D721Med (cell line): ENCODE data around the gene GNG7.

Source experiments
- DNase-seq: peaks from one replicate; pipeline ENCODE4 v3.0.0; 2011; ENCODE audit warnings: low spot score; ENCODE audit not compliant: insufficient read length
- FAIRE-seq: peaks from 2 replicates; lab custom pipeline; 2011; peaks lifted over from hg19 to GRCh38; lab: Jason Lieb, UNC
- CTCF ChIP-seq: IDR thresholded peaks from 2 replicates; pipeline ENCODE4 v1.5.1; 2012; ENCODE audit warnings: mild to moderate bottlenecking, control low read depth; ENCODE audit not compliant: insufficient read depth; ENCODE audit errors: missing control alignments

The GNG7 gene

DNA sequence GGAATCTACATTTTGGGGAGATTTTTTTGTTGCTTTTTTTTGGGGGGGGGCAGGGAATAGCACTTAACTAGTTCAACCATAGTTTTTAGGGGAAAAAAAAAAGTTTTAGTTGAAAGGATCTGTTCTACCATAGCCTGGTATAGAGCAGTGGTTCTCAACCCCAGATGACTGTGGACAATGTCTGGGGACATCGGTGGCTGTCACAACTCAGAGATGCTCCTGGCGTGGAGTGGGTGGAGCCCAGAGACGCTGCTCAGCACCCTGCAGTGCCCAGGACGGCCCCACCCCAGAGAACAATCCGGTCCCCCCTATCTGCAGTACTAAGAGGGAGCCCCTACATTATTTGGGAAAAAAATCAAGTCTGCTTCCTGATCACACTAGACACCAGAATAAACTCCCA lies 8.3 kb downstream of the GNG7 start:
- DNase-seq (no peak), FAIRE-seq (no peak)
- TF ChIP-seq CTCF: no peak

DNA sequence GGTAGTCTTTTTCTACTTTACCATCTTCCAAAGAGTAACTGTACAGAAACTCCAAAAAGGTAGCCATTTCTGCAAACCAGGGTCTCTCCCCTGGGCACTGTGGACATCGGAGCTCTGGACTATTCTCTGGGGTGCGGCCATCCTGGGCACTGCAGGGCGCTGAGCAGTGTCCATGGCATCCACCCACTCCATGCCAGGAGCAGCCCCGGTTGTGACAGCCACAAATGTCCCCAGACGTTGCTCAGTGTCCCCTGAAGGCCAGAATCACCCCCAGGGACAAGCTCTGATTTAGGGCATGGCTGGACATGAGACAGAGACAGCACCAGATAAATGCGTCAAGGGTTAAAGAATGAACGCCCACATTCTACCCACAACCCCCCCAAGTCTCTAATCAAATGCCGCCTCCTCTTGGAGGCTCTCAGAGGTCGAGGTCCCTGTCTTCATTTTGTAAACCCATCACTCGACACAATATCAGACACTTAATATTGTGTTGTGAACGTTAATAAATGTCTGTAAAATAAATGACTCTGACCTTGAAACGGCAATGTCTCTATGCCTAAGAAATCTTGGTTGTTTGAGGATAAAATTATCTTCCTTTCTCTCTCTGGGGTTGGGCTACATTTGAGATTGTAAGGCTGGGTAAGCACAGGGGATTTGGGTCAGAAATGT lies 8.9 kb downstream of the GNG7 start:
- no peak for FAIRE-seq

DNA sequence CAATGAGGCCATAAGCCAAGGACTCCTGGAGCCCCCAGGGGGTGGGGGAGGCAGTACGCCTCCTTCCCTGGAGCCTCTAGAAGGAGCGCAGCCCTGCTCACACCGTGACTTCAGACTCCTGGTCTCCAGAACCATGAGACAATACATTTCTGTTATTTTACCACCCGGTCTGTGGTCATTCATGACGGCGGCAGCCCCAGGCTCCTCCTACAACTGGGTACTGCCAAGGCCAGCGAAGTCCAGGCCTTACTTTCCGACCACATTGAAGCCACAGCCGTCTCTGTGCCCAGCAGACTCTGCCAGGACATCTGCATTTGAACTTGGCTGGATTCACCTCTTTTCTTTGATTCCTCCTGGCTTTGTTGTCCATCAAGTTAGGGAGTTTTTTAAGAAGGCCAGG lies 10.5 kb downstream of the GNG7 start:
- TF ChIP-seq CTCF: no peak
- DNase-seq: no peak
- FAIRE-seq: no peak

More for the DNA sequence above, 8.9 kb downstream of the GNG7 start:
- no peak for TF ChIP-seq CTCF
- no peak for DNase-seq

- DNase-seq (no peak), FAIRE-seq (no peak)
- TF ChIP-seq CTCF: no peak
Observed at GRCh38 chr19:2690856-2691255, 11.6 kb downstream of the GNG7 start.

DNA sequence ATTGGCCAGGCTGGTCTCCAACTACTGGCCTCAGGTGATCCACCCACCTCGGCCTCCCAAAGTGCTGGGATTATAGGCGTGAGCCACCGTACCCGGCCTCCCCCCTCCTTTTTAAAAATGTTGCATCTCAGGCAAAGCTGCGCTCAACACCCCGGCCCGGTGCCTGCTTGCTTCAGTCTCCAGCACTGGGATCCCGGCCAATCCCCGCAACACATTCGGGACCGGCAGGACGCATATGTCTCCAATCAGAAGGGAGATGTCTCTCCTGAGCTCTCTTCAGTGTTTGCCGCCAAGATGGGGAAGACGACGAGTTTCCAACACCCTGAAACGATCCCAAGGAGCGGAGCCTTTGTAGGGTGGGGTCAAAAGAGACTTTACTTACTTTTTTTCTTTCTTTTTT lies 16.1 kb downstream of the GNG7 start:
- DNase-seq: no peak

GRCh38 chr19:2685204-2685704 lies 17.2 kb downstream of the GNG7 start:
- no peak for DNase-seq
- no peak for TF ChIP-seq CTCF
- no peak for FAIRE-seq

More for the DNA sequence above, 16.1 kb downstream of the GNG7 start:
- FAIRE-seq: no peak
- no peak for TF ChIP-seq CTCF

DNA sequence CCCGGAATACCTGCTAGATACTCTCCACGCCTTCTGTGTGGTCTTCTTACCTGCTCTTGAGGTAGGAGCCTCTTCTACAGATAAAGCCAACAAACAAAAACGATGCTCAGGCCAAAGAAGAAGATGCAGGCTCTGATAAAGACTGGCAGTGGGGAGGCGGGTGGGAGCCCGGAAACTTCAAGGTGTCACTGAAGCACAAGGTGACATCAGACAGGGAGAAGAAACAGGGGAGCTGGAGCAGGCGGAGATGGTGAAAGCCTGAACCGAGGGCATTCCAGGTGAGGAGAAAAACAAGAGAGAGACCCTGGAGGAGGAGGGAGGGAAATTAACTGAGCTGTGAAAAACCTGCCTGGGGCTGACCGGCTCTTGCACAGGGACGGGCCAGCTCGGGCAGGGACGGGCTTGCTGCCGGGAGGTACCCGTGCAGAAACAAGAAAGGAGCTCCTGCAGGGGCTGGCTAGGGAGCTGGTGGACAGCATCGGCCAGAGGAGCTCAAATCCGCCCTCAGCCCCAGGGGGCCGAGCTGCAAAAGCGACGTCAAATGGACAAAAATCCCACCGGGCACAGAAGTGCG lies 19.0 kb downstream of the GNG7 start:
- FAIRE-seq (no peak), DNase-seq (no peak)
- TF ChIP-seq CTCF: no peak
